SIG-M5 treated with dmso at 0.1 percent for 504 hours (cell line): ENCODE measurements around the gene ERBIN.
"Not testable (repeated sequence)": the region's sequence is repeated elsewhere in the genome, so short reads cannot be mapped to it uniquely, and the experiment has no call there.

Experiments used
- DNase-seq: peaks from one replicate; lab custom pipeline; 2025; ENCODE audit not compliant: unreplicated experiment; lab: John Stamatoyannopoulos, UW

Gene ERBIN

DNA sequence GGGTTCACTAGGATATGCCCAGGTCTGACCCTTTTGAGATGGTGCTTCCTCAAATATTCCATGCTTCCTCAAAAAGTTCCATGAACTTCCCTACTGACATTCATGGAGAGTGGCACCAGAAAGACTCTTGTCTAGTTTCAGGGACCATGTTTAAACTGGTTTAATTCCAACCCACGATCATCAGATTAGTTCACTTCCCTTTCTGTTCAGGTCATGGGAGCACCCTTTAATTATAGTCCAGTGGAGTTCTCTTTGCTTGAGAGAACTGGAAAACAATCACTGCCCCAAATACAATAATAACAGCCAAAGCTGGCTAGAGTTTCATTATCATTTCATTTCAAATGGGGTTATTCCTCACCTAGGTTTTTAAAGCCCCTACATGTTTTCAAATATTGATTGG, 9.7 kb upstream of the ERBIN start:
- no peak for DNase-seq

DNA sequence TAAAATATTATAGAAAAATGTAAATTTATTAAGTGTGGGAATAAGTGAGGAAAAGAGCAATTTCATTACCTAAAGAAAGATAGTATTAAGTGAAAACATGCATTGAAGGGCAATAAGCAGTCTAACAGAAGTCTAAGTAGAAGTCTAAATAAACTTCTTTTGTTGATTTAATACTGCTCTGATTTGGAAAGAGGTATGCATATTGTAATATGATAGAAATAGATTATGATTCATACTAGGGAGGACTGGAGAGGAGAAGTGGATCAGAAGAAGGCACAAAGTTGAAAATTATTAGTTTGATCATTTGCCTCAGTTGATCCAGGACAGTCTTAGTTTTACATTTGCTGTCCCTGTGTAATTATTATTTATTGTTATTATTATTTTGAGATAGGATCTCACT, 6.6 kb upstream of the ERBIN start:
- no peak for DNase-seq

DNA sequence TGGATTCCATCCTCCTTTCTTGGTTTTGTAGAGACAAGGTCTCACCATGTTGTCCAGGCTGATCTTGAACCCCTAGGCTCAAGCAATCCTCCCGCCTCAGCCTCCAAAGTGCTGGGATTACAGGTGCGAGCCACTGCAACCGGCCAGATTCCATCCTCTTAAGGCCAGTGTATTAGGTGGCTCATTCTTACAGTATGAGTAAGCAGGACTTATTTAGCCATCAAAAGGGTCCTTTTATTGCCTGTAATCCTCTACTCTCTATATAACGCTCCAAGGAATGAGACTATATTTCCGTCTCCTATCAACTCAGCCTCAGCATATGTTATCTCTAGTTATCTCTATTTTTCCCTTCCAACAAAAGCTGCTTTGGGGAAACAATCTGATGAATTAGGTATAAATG, 3.0 kb upstream of the ERBIN start:
- DNase-seq, result no peak

DNA sequence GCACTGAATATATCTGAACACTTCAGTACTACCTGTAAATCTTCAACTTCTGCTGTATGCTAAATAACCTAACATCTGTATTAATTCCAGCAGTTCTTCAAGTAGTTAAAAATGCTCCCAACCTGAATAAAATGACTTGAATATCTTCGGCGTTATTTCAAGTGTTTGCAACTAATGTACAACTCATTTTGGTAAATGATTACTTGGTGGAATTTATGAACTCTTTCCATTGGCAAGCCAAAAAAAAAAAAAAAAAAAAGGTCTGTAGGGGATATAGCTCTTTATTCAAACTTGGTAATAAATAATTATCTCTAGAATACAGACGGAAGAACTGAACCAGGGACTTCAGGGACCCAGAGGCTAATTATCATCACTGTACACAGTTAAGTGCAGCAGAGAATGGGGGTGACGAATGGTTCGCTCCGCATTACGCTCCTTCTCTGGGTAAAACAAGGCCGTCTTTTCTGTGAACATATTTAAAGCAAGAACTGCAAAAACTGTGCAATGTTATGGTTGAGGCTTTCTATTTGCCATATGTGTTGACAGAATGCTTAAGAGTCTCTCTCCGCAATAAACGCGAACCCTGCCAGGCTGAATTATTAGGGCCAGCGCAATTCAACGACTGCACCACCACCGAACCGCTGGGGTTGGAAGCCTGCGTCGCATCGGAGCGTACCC, 1.9 kb upstream of the ERBIN start:
- no peak for DNase-seq

DNA sequence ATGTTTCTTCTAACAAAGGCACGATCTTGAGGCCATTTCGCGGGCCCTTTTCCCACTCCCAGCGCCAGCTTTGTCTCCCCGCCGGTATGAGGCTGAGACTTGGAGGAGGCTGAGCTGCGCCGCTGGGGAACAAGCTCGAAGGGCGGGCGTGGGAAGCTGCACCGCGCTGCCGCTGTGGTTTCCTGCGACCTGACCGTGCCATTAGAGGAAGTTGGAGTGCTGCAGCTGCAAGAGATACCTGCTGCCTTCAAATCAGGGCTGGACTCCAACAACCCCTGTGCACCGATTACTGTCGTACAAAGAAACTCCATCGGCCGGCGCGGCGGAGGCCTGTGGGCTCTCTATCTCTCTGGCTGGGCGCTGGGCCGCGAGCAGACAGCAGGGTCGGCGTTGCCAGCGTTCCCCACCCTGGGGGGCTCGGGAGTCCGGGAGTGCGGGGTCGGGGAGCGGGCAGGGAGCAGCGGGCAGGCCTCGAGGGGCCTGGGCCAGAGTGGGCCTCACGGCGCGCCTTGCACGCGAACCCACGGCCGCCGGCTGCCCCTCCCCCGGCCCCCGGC, 1.3 kb upstream of the ERBIN start:
- DNase-seq, result peak; percentile 93

DNA sequence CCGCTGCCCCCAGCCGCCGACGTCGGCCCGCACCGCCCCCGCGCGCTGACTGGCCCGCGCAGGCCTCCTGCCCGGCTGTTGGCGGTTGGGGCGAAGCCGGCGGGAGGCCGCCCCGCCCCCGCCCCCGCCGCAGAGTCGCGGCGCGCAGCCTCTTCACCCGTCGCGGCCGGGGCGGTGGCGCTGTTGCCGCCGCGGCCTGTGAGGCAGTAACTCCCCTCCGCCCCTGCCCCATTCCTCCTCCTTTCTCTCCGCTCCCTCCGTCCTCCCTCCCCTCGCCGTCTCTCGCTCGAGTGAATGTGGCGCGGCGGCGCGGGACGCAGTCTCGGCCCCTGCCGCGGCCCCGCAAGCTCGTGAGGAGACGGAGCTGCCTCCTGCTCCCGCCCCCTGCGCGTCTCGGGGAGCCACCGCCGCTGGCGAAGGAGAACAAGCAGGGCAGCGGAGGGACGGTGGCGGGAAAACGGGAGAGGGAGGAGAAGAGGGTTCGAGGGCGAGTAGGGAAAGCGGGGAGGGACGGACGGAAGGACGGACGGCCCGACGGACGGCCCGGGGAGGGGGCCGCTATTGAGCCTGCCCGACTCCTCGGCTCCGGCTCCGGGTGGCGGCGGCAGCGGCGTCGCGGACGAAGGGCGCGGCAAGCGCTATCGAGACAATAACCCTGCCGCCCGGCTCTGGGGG, 637 bp upstream of the ERBIN start:
- peak; percentile 80 for DNase-seq

DNA sequence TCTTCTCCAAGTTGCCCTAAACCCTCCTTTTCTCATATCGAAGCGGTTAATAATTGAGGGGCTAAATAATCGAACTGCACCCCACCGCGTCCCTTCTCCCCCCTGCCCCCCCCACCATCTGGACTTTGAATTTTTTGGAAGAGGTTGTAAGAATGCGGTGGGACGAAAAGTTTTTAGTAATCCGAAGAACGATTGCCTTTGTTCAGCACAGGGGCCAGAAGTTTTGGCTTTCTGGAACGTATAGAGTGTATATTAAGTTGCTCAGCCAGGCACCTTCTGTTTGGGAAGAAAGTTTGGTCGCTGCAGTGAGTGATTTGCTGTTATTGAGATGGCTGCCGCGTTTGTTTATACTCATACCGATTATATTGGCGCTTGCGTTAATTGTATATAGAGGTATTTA, 518 bp downstream of the ERBIN start:
- peak; percentile 24 for DNase-seq

DNA sequence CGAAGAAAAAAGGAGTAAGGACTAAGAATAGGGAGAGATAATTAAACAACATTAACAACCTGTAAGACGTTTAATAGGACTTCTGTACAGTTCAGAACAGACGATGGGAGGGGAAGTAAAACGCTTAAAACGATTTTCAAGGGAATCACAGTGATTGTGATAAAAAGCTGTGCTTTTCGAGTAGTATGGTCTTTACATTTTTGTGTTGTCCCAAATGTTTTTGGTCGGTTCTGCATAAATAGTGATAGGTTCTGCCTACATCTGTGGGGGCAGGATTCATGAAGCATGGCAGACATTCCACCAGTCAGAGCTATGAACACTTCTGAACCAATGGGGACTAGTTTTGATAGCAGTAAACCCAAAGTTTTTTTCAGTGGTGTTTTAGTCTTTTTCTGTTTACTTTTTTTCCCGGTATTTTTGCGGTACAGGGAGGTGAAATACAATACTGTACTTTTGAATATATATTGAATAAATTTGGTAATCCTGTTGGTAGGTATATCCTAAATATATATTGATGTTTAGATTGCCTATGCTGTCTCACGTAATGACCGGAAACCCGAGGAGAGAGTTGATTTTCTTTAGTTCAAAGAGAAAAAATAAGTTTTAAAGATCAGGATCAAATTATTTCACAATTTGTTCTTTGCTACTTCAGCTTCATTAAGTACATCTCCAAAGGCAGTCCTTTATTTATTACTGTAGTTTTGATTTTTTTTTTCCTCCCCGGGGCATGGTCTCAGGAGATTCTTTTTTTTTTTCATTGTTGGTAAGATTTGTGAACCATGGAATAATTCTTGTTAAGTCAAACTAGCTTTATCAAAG, 1.3 kb downstream of the ERBIN start:
- peak; percentile 63 for DNase-seq

DNA sequence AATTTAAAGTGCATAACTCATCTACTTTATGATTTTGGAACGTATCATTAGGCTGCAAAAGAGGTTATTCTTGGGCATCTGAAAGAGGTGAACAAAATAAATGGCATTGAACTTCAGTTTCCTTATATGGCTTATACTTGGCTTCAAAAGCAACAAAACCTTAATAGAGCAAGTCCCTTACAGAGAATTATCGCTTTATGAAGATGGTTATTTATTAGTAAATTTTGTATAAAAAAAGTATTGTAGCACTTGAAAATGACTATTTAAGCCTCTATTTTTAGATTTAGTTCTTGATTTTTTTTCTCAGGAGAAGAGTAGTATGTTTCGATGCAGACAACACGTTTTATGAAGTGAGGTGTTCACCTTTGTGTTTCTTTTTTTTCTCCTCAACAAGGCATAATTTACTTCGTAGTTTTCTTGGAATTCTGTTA, 2.0 kb downstream of the ERBIN start:
- no peak for DNase-seq

DNA sequence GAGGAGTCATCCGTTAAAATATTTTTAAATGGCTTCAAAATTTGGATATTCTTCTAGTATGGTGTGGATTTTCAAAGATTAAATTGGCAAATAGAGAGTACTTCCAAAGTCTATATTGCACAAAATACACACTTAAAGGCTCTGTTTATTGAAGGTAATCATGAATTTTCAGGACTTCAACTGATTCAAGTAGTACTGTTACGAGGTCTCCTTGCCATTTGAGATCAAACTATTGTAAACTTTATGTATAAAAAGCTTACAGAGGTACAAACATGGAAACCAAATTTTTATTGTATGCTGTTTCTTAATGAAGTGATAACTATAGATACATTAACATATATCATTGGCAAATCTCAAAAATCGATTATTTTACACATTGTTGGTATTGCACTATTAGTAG, 2.5 kb downstream of the ERBIN start:
- DNase-seq, result no peak

DNA sequence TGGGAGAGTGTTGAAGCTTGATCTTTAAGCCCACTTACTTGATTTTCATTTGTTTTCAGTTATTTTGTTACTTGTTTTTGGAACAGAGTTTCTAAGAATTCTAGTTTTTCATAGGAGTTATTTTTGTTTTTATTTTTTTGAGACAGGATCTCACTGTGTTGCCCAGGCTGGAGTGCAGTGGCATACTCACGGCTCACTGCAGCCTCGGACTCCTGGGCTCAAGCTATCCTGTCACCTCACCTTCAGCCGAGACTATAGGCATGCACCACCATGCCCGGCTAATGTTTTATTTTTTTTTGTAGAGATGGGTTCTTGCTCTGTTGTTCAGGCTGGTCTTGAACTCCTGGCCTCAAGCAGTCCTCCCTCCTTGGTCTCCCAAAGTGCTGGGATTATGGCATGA, 6.3 kb downstream of the ERBIN start:
- DNase-seq, result no peak

DNA sequence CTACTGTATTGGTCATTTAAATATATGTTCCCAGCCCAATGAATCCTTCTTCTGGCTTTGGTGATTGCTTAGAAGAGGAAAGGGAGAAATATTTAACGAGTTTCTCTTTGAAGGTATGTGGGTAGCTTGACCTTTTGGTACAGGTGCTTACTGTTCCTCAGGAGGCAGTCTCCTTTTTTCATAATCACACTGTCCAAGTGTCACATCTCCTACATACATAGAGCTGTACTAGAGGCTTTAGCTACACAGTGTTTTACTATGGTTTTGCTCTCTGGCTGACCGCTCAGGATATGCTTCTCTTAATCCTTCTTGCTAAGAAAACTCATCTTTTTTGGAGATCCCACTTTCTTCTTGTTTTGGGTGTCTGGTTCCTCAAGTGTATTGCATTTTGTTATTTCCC, 6.9 kb downstream of the ERBIN start:
- no peak for DNase-seq

DNA sequence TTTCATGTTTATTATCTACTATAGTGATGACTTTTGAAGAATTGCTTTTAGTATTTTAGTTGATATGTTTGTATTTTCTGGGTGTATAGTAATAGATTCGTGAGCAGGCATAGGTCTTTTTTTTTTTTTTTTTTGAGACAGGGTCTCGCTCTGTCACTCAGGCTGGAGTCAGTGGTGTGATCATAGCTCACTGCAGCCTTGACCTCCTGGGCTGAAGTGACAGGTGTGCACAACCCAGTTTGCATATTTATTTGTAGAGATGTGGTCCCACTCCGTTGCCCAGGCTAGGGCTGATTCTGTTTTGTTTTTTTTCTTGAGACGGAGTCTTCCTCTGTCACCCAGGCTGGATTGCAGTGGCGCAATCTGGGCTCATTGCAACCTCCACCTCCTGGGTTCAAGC, 11.9 kb downstream of the ERBIN start:
- DNase-seq, result no peak

DNA sequence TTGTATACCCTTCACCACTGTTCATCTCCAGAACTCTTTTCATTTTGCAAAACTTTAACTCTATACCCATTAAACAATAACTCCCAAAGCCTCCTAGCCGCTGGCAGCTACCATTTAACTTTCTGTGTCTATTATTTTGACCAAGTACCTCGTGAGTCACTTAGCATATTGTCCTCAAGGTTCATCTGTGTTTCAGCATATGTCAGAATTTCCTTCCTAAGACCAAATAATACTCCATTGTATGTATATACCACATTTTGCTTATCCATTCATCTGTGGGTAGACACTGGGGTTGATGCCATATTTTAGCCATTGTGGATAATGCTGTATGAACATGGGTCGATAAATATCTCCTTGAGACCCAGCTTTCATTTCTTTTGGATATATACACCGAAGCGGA, 17.4 kb downstream of the ERBIN start:
- DNase-seq, result no peak

DNA sequence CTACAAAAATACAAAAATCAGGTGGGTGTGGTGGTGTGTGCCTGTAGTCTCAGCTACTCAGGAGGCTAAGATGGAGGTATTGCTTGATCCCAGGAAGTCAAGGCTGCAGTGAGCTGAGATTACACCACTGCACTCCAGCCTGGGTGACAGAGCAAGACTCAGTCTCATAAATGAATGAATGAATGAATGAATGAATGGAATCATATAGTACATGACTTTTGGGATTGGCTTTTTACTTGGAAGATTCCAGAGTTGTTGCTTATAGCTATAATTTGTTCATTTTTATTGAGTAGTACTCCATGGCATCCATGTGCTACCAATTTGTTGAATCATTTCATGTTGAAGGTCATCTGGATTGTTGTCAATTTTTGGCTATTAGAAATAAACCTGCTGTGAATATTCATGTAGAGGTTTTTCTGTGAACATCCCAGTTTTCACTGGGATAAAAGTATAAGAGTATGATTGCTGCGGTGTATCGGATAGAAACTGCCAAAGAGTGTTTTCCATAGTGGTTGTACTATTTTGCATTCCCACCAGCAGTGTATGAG, 19.9 kb downstream of the ERBIN start:
- DNase-seq, result no peak

DNA sequence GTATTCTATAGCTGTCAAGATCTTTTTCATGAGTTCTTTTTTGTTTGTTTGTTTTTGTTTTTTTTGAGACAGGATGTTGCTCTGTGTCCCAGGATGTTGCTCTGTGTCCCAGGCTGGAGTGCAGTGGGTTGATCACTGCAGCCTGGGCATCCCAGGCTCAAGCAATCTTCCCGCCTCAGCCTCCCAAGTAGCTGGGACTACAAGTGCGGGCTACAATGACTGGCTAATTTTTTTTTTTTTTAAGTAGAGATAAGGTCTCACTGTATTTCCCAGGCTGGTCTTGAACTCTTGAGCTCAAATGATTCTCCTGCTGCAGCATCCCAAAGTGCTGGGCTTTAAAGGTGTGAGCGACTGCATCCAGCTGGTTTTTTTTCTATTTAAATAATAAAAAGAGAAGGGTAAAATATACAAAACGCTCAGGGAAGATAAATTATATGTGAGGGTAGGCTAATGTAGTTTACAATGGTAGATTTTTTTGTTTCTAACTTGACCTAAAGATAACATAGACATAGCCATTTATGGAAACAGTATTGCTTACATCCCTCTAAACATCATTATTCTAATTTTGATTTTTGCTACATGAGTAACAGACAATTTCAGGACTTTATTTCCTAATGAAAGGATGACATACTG, 21.9 kb downstream of the ERBIN start:
- DNase-seq, result no peak

DNA sequence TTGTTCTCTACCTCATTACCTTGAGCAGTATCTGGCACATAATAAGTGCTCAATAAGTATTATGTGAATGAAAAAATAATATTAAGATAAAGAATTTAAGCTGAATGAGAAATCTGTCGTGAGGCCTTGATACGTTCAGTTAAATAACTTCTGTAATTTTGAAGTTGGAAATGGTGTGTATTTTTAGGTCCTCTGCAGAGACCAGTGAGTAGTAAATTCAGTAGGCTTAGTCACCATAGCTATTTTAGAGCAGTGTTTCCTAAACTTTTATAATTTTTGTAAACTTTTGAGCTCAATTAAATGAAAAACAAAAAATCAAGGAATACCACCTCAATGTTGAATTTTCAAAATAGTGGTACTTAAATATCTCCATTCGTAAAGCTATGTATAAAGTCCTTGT, 25.0 kb downstream of the ERBIN start:
- DNase-seq, result no peak

DNA sequence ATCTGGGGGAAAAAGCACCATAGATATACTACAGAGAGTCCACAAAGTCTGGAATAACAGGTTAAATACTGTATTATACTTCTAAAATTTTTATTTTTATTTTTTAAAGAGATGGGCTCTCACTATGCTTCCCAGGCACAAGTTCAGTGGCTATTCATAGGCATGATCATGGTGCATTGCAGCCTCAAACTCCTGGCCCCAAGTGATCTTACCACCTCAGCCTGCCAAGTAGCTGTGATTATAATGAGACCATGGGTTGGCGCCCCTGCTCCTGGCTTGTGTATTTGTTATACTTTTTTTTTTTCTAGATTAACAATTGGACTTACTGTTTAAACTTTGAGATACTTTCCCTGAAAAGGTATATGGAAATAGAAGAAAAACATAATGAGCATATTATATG, 25.9 kb downstream of the ERBIN start:
- no peak for DNase-seq

DNA sequence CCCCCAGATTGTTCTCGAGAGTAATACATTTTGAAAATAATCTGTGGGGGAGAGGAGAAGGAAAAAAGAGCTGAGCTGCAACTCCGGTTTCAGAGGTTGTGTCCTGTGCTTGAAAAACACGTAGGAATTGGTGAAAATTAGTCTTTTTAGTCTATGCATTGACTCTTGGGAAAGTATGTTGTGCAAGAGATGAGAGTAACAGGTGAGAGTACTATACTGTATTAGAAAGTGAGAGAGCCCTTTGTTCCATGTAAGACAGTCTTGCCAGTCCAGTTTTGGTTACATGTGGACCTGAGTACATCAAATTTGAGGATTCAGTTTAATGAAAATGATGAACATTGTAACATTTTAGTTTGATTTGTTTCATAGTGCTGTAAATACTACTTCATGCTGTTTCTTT, 27.8 kb downstream of the ERBIN start:
- no peak for DNase-seq

DNA sequence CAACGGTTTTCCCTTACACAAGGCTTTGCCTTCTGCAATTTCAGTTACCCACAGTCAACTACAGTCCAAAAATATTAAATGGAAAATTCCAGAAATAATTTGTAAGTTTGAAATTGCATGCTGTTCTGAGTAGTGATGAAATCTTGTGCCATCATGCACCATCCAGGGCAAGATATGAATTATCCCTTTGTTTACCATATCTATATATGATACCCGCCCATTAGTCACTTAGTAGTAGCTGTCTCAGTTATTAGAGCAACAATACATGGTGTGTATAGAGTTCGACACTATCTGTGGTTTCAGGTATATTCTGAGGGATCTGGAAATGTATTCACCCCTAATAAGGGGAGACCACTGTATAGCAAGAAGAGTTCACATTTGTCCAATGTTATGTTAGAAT, 29.4 kb downstream of the ERBIN start:
- no peak for DNase-seq

DNA sequence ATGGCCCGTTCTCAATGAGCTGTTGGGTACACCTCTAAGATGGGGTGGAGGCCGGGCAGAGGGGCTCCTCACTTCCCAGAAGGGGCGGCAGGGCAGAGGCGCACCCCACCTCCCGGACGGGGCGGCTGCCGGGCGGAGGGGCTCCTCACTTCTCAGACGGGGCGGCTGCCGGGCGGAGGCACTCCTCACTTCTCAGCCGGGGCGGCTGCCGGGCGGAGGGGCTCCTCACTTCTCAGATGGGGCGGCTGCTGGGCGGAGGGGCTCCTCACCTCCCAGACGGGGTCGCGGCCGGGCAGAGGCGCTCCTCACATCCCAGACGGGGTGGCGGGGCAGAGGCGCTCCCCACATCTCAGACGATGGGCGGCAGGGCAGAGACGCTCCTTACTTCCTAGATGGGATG, 31.3 kb downstream of the ERBIN start:
- not testable (repeated sequence) for DNase-seq
